AG04450 (cell line): ENCODE measurements around the gene MBNL1. TPM values are rescaled to one million over a fixed set of nuclear protein-coding genes. Genes with fewer than 3 reads are reported as not detected.

Source experiments
- CTCF ChIA-PET: fragments of 300-600, 350-600 bp; formaldehyde crosslinking; extraction: SDS; loops from one replicate; lab custom pipeline; 2022; ENCODE audit warnings: antibody characterized with exemption, inconsistent platforms; lab: Charles Lee
- POLR2A ChIA-PET: fragments of 350-600 bp; formaldehyde crosslinking; extraction: SDS; loops from one replicate; lab custom pipeline; 2021; ENCODE audit warnings: antibody characterized with exemption, inconsistent platforms; lab: Yijun Ruan, JAX
- DNase-seq: peaks from one replicate; pipeline ENCODE4 v3.0.0-alpha.2; 2011; ENCODE audit warnings: low read depth, low spot score
- H3K27ac ChIP-seq: one replicate; pipeline ENCODE4 v1.5.1; 2012; ENCODE audit warnings: low read depth, low read length, control low read depth
- H3K27me3 ChIP-seq: one replicate; pipeline ENCODE4 v1.6.0; 2012; ENCODE audit warnings: low read length; ENCODE audit not compliant: control insufficient read depth, insufficient read depth
- H3K4me3 ChIP-seq: 2 replicates; pipeline ENCODE4 v1.5.1; 2011; ENCODE audit warnings: mild to moderate bottlenecking, low read depth, low read length, control low read depth
- H3K9me3 ChIP-seq: 2 replicates; pipeline ENCODE4 v1.5.1; 2012; ENCODE audit warnings: low read length; ENCODE audit not compliant: control insufficient read depth, insufficient read depth
- CTCF ChIP-seq: IDR thresholded peaks from 2 replicates; pipeline ENCODE4 v1.5.1; 2011; ENCODE audit warnings: low read depth, low read length, control low read depth, inconsistent platforms
- polyA plus RNA-seq: library from polyadenylated mRNA; depleted of rRNA; stranded (reverse); fragments of >200 nt; gene quantifications from 2 replicates; pipeline ENCODE4 v1.2.3, GENCODE V29; 2011

MBNL1 gene
- polyA plus RNA-seq, 1 experiment = 92.1 TPM

- H3K27ac ChIP-seq = no peak overlapping the region
- no peaks in the 10 kb centered on the region for H3K27me3 ChIP-seq
- H3K4me3 ChIP-seq = no peak overlapping the region
- H3K9me3 ChIP-seq = no peaks in the 10 kb centered on the region
- TF ChIP-seq CTCF = no peak
- ChIA-PET CTCF (interaction anchor here (1.0 to 1.1 kb wide), 2 partner anchors 15 to 33 kb away, joined by 3 to 4 read pairs; no protein-coding TSS in a partner anchor), POLR2A (no interaction called here)
- DNase-seq = no peak
Measured at GRCh38 chr3:152491922-152492321, 223.2 kb downstream of the MBNL1 start.

- no peak for TF ChIP-seq CTCF
- H3K4me3 ChIP-seq = no peak overlapping the region
- POLR2A ChIA-PET = interaction anchor here (0.6 kb wide), 1 partner anchor 74 kb away, joined by 3 read pairs; no protein-coding TSS in a partner anchor
- no peaks in the 10 kb centered on the region for H3K27me3 ChIP-seq
- DNase-seq = no peak
- CTCF ChIA-PET = no interaction called here
- no peaks in the 10 kb centered on the region for H3K9me3 ChIP-seq
- no peak overlapping the region for H3K27ac ChIP-seq
Measured at GRCh38 chr3:152496286-152496685, 227.6 kb downstream of the MBNL1 start.

- TF ChIP-seq CTCF = no peak
Measured at GRCh38 chr3:152496716-152497115, 228.0 kb downstream of the MBNL1 start.

GRCh38 chr3:152497457-152497856 lies 228.7 kb downstream of the MBNL1 start:
- CTCF ChIA-PET = interaction anchor here (1.1 kb wide), 1 partner anchor 26 kb away, joined by 3 read pairs; no protein-coding TSS in a partner anchor
- no peak for DNase-seq
- POLR2A ChIA-PET = no interaction called here
- H3K4me3 ChIP-seq = no peak overlapping the region
- H3K27ac ChIP-seq = no peak overlapping the region
- H3K27me3 ChIP-seq = no peaks in the 10 kb centered on the region
- no peaks in the 10 kb centered on the region for H3K9me3 ChIP-seq
- no peak for TF ChIP-seq CTCF

More at GRCh38 chr3:152496716-152497115, 228.0 kb downstream of the MBNL1 start:
- no peak for DNase-seq
- POLR2A ChIA-PET = interaction anchor here (0.6 kb wide), 1 partner anchor 74 kb away, joined by 3 read pairs; no protein-coding TSS in a partner anchor
- CTCF ChIA-PET = interaction anchor here (0.6 kb wide), 1 partner anchor 25 kb away, joined by 3 read pairs; no protein-coding TSS in a partner anchor
- no peaks in the 10 kb centered on the region for H3K9me3 ChIP-seq
- no peak overlapping the region for H3K27ac ChIP-seq
- no peaks in the 10 kb centered on the region for H3K27me3 ChIP-seq
- no peak overlapping the region for H3K4me3 ChIP-seq

- no peak for DNase-seq
- H3K27me3 ChIP-seq = no peaks in the 10 kb centered on the region
- TF ChIP-seq CTCF = no peak
- ChIA-PET POLR2A (no interaction called here), CTCF (interaction anchor here (1.1 kb wide), 1 partner anchor 26 kb away, joined by 3 read pairs; no protein-coding TSS in a partner anchor)
- no peak overlapping the region for H3K4me3 ChIP-seq
- H3K27ac ChIP-seq = no peak overlapping the region
- H3K9me3 ChIP-seq = no peaks in the 10 kb centered on the region
Measured at GRCh38 chr3:152497890-152498289, 229.2 kb downstream of the MBNL1 start.
